Left lung (tissue), 10 donors: Measurements from ENCODE around the gene GALNT1. TPM values are rescaled to one million over a fixed set of nuclear protein-coding genes. Genes with fewer than 3 reads are reported as not detected.

Experiments
- ATAC-seq: fragments of 200-7000 bp; cut with Tn5 transposase; one replicate; pipeline ENCODE4 v1.9.1; 2020; ENCODE audit warnings: moderate library complexity
- DNase-seq, 4 donors: peaks; one replicate each; pipeline ENCODE4 v3.0.0-alpha.2; 2013 to 2020
- H3K27ac ChIP-seq, 2 donors: fragments of 200-600 bp; sonication (generic) in 1 of 2; one replicate each; pipeline versions ENCODE4 v1.5.0 to v1.8.0; 2020 to 2021
- H3K27me3 ChIP-seq, 2 donors: fragments of 200-600 bp; sonication (generic) in 1 of 2; one replicate each; pipeline versions ENCODE4 v1.5.0 to v1.8.0; 2020 to 2021
- H3K36me3 ChIP-seq, 2 donors: fragments of 200-600 bp; sonication (generic) in 1 of 2; one replicate each; pipeline versions ENCODE4 v1.5.0 to v1.8.0; 2020 to 2021
- H3K4me1 ChIP-seq, 2 donors: fragments of 200-600 bp; one replicate each; pipeline ENCODE4 v1.8.0; 2021
- H3K4me3 ChIP-seq, 2 donors: fragments of 200-600 bp; sonication (generic) in 1 of 2; one replicate each; pipeline versions ENCODE4 v1.5.0 to v1.8.0; 2020 to 2021; ENCODE audit warnings: mild to moderate bottlenecking in 1 of 2
- H3K9me3 ChIP-seq, 2 donors: fragments of 200-600 bp; sonication (generic) in 1 of 2; one replicate each; pipeline versions ENCODE4 v1.5.0 to v1.8.0; 2020 to 2021
- CTCF ChIP-seq, 2 donors: fragments of 200-600 bp; sonication (generic) in 1 of 2; IDR thresholded peaks; one replicate each; pipeline versions ENCODE4 v1.5.0 to v1.8.0; 2021; ENCODE audit warnings: antibody characterized with exemption in 2 of 2
- intact Hi-C, 2 donors: fragments of 100-400 bp; cut with DNase I; formaldehyde crosslinking; loops; one replicate each; pipeline versions ENCODE4 v1.11.2 to v1.14.2; 2022
- polyA plus RNA-seq, 6 donors: library from polyadenylated mRNA; unstranded; fragments of 120-200 nt; gene quantifications; one replicate each; pipeline ENCODE4 v1.2.1, GENCODE V29; 2013; ENCODE audit not compliant: insufficient read length in 6 of 6
- total RNA-seq, 2 donors: library from RNA; stranded (reverse); fragmentation: NEBNext Ultra II Directional; extraction: Animal tissue kit (Norgen Biotek cat#: 25700); gene quantifications; one replicate each; pipeline ENCODE4 v1.2.1, GENCODE V29; 2021
- donor health status: DM: no; HTN: yes; CAD: no.
- donor health status: DM: no; HTN: no; CAD: no.

GALNT1 gene
- total and polyA plus RNA-seq, 8 donors, result 82.5 to 110 (median 107) TPM

GRCh38 chr18:35692866-35693265 is 111.3 kb downstream of the GALNT1 start:
- Histone ChIP-seq H3K4me3 (no peak overlapping the region), H3K4me1 (no peaks in the 10 kb centered on the region), H3K27me3 (no peaks in the 10 kb centered on the region), H3K36me3 (peaks cover 0 to 48% of the 10 kb centered on the region in 2 donors), H3K9me3 (no peaks in the 10 kb centered on the region), H3K27ac (no peak overlapping the region)
- DNase-seq (no peak), ATAC-seq (peak; percentile 97)
- no peak for TF ChIP-seq CTCF (IDR thresholded peaks at IDR 0.05)
- intact Hi-C loops, result no loop called here

- H3K9me3 ChIP-seq, result no peaks in the 10 kb centered on the region
- H3K27me3 ChIP-seq, result no peaks in the 10 kb centered on the region
- no peak overlapping the region for H3K27ac ChIP-seq
- H3K4me1 ChIP-seq, result no peaks in the 10 kb centered on the region
- H3K36me3 ChIP-seq, result peaks cover 0 to 52% of the 10 kb centered on the region in 2 donors
- DNase-seq (no peak), ATAC-seq (no peak)
- no peak for TF ChIP-seq CTCF (IDR thresholded peaks at IDR 0.05)
- intact Hi-C loops, result no loop called here
- H3K4me3 ChIP-seq, result no peak overlapping the region
Observed at GRCh38 chr18:35693829-35694228, 112.3 kb downstream of the GALNT1 start.

GRCh38 chr18:35694808-35695207 is 113.3 kb downstream of the GALNT1 start:
- Histone ChIP-seq H3K27ac (no peak overlapping the region), H3K4me3 (no peak overlapping the region), H3K9me3 (no peaks in the 10 kb centered on the region), H3K27me3 (no peaks in the 10 kb centered on the region), H3K4me1 (no peaks in the 10 kb centered on the region), H3K36me3 (peaks cover 0 to 47% of the 10 kb centered on the region in 2 donors)
- TF ChIP-seq CTCF (IDR thresholded peaks at IDR 0.05), result no peak
- ATAC-seq, result no peak
- no peak for DNase-seq
- intact Hi-C loops, result no loop called here

GRCh38 chr18:35695384-35695783 is 113.8 kb downstream of the GALNT1 start:
- no peaks in the 10 kb centered on the region for H3K4me1 ChIP-seq
- intact Hi-C loops, result no loop called here
- no peak for ATAC-seq
- H3K27me3 ChIP-seq, result no peaks in the 10 kb centered on the region
- H3K4me3 ChIP-seq, result no peak overlapping the region
- no peaks in the 10 kb centered on the region for H3K9me3 ChIP-seq
- H3K27ac ChIP-seq, result no peak overlapping the region
- no peak for DNase-seq
- peaks cover 0 to 45% of the 10 kb centered on the region in 2 donors for H3K36me3 ChIP-seq
- TF ChIP-seq CTCF (IDR thresholded peaks at IDR 0.05), result no peak

GRCh38 chr18:35695803-35696202 is 114.3 kb downstream of the GALNT1 start:
- no peak for ATAC-seq

More at GRCh38 chr18:35695803-35696202, 114.3 kb downstream of the GALNT1 start:
- peaks cover 0 to 46% of the 10 kb centered on the region in 2 donors for H3K36me3 ChIP-seq
- no peak for TF ChIP-seq CTCF (IDR thresholded peaks at IDR 0.05)
- no peaks in the 10 kb centered on the region for H3K27me3 ChIP-seq
- no peaks in the 10 kb centered on the region for H3K4me1 ChIP-seq
- intact Hi-C loops, result no loop called here
- H3K27ac ChIP-seq, result no peak overlapping the region
- no peaks in the 10 kb centered on the region for H3K9me3 ChIP-seq
- no peak overlapping the region for H3K4me3 ChIP-seq
- no peak for DNase-seq
